ENCODE data around the gene ENTPD1.

ENTPD1 gene

GRCh38 chr10:95783741-95784140 lies 27.8 kb downstream of the ENTPD1 start:
- DNase-seq (ENCODE audit: low read depth), result peak; percentile 90
- TF ChIP-seq, protein P1, sequence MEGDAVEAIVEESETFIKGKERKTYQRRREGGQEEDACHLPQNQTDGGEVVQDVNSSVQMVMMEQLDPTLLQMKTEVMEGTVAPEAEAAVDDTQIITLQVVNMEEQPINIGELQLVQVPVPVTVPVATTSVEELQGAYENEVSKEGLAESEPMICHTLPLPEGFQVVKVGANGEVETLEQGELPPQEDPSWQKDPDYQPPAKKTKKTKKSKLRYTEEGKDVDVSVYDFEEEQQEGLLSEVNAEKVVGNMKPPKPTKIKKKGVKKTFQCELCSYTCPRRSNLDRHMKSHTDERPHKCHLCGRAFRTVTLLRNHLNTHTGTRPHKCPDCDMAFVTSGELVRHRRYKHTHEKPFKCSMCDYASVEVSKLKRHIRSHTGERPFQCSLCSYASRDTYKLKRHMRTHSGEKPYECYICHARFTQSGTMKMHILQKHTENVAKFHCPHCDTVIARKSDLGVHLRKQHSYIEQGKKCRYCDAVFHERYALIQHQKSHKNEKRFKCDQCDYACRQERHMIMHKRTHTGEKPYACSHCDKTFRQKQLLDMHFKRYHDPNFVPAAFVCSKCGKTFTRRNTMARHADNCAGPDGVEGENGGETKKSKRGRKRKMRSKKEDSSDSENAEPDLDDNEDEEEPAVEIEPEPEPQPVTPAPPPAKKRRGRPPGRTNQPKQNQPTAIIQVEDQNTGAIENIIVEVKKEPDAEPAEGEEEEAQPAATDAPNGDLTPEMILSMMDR (IDR thresholded peaks at IDR 0.05; ENCODE audit: low read depth, low read length, missing control alignments), result no peak
- no peak overlapping the region; the same call in 1 of the 2 replicates for H3K4me3 ChIP-seq (ENCODE audit: low read depth, low read length)

- TF ChIP-seq, protein P1 (IDR thresholded peaks at IDR 0.05; ENCODE audit: low read depth, low read length, missing control alignments), result no peak
- DNase-seq (ENCODE audit: low read depth), result no peak
- peak overlapping the region; percentile 17; the same call in 1 of the 2 replicates for H3K4me3 ChIP-seq (ENCODE audit: low read depth, low read length)
These were observed 28.4 kb downstream of the ENTPD1 start for GRCh38 chr10:95784279-95784913.

GRCh38 chr10:95785317-95785716 lies 29.4 kb downstream of the ENTPD1 start:
- peak; percentile 85 for DNase-seq (ENCODE audit: low read depth)
- H3K4me3 ChIP-seq (ENCODE audit: low read depth, low read length), result peak overlapping the region; percentile 17; the same call in 1 of the 2 replicates
- TF ChIP-seq, protein P1 (IDR thresholded peaks at IDR 0.05; ENCODE audit: low read depth, low read length, missing control alignments), result no peak

DNA sequence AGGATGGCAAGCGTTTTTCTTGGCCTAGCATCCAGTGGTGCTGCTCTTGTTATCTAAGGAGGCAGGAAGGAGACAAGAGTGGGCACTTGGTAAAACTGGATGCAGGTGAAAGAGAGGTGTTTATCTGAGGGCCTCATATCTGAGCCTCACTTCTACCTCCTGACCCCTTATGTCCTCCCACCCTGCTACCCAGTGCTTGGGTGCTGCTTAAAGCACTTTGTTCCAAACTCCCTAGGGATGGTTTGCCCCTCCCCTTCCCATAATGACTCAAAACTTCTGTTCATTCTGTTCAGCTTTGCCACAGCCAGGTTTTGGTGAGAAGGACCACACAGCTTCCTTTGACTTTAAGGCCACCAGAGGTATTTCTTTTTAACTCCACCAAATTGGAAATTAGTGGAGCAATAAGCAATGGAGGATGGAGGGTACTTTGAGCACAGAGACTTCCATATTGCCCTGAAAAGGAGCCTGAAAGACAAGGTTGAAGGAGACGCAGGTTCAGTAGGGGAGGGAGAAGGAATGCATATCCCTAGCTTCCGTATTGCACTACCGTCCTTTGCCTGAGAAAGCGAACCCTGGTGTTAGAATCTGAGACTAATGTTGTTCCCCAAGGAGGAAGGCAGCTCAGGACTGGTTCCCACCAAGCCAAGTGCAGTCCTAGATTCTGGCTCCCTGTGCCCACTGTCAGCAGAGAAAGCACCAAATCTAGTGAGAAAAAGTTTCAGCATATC lies 30.1 kb downstream of the ENTPD1 start:
- H3K4me3 ChIP-seq (ENCODE audit: low read depth, low read length), result no peak overlapping the region; the same call in 1 of the 2 replicates
- TF ChIP-seq, protein P1 (IDR thresholded peaks at IDR 0.05; ENCODE audit: low read depth, low read length, missing control alignments), result no peak
- no peak for DNase-seq (ENCODE audit: low read depth)

- DNase-seq (ENCODE audit: low read depth), result no peak
- no peak overlapping the region for H3K4me3 ChIP-seq (ENCODE audit: low read depth, low read length)
- TF ChIP-seq, protein P1 (IDR thresholded peaks at IDR 0.05; ENCODE audit: low read depth, low read length, missing control alignments), result no peak
These were observed 31.5 kb downstream of the ENTPD1 start for GRCh38 chr10:95787447-95787846.

DNA sequence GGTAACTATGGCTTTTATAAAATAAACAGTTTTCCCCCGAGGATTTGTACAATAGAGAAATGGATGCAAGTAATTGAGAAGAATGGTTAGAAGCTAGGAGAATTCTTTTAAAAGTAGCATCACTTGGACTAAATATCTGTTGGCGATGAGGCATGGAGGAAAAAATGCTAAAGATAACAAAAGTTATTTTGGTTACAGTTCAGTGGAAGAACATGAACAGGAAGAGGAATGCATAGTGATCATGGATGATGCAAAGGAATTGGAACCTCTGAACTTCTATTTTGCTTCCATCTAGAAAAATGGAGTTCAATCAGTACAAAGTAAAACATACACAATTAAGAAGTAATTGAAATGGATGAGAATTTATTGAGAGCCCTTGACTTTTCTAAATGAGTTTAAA lies 32.9 kb downstream of the ENTPD1 start:
- no peak for DNase-seq (ENCODE audit: low read depth)
- TF ChIP-seq, protein P1 (IDR thresholded peaks at IDR 0.05; ENCODE audit: low read depth, low read length, missing control alignments), result no peak

More for the DNA sequence above, 32.9 kb downstream of the ENTPD1 start:
- no peak overlapping the region for H3K4me3 ChIP-seq (ENCODE audit: low read depth, low read length)
